ENCODE results near the gene OSBPL1A. TPM values are rescaled to one million over a fixed set of nuclear protein-coding genes. Genes with fewer than 3 reads are reported as not detected.

The OSBPL1A gene
- total RNA-seq, 2 donors from 2014 or later = 29.7 to 36.9 TPM

GRCh38 chr18:24114924-24115549 lies 282.6 kb downstream of the OSBPL1A start:
- Histone ChIP-seq H3K4me3 (ENCODE audit: low read length) (no peak overlapping the region), H3K4me1 (ENCODE audit: control insufficient read depth, insufficient read depth, low read length) (peaks cover 5% of the 10 kb centered on the region), H3K27me3 (ENCODE audit: control insufficient read depth, insufficient read depth, low read length, poor library complexity, severe bottlenecking) (peaks cover 24% of the 10 kb centered on the region), H3K9me3 (ENCODE audit: control insufficient read depth, low read length) (no peaks in the 10 kb centered on the region), H3K27ac (ENCODE audit: low read depth, low read length) (no peak overlapping the region), H3K36me3 (ENCODE audit: control insufficient read depth, insufficient read depth, low read length) (no peaks in the 10 kb centered on the region), H3K9ac (ENCODE audit: extremely low read depth, low read length, poor library complexity, severe bottlenecking) (no peak overlapping the region)
- no peak for TF ChIP-seq CTCF (conservative IDR thresholded peaks at IDR 0.05)
- Mint-ChIP-seq H3K27me3 (ENCODE audit: insufficient read depth) (peaks cover 2% of the 10 kb centered on the region), H3K4me1 (peaks cover 14% of the 10 kb centered on the region), H3K4me3 (no peak overlapping the region), H3K36me3 (ENCODE audit: low read depth) (peaks cover 10% of the 10 kb centered on the region), H3K9me3 (no peaks in the 10 kb centered on the region), H3K27ac (no peak overlapping the region)
- WGBS, 2 experiments (ENCODE audit: insufficient coverage in 1 of 2, insufficient read length in 1 of 2) = 92% methylated on average over 2 to 4 of the region's 4 CpGs
- DNase-seq = no peak

GRCh38 chr18:24112874-24113615 lies 284.6 kb downstream of the OSBPL1A start:
- 75 to 83% methylated on average over 8 to 15 of the region's 15 CpGs for WGBS, 2 experiments (ENCODE audit: insufficient coverage in 1 of 2, insufficient read length in 1 of 2)
- no peak for TF ChIP-seq CTCF (conservative IDR thresholded peaks at IDR 0.05)

GRCh38 chr18:24112464-24112863 lies 285.2 kb downstream of the OSBPL1A start:
- Mint-ChIP-seq H3K9me3 (no peaks in the 10 kb centered on the region), H3K36me3 (ENCODE audit: low read depth) (peaks cover 6% of the 10 kb centered on the region), H3K4me1 (peaks cover 14% of the 10 kb centered on the region), H3K27me3 (ENCODE audit: insufficient read depth) (peaks cover 2% of the 10 kb centered on the region), H3K27ac (no peak overlapping the region), H3K4me3 (no peak overlapping the region)
- WGBS, 2 experiments (ENCODE audit: insufficient coverage in 1 of 2, insufficient read length in 1 of 2) = 93 to 100% methylated on average over 4 of the region's 4 CpGs
- no peaks in the 10 kb centered on the region for H3K9me3 ChIP-seq (ENCODE audit: control insufficient read depth, low read length)
- DNase-seq = no peak
- TF ChIP-seq CTCF (conservative IDR thresholded peaks at IDR 0.05) = no peak
- no peak overlapping the region for H3K27ac ChIP-seq (ENCODE audit: low read depth, low read length)
- H3K36me3 ChIP-seq (ENCODE audit: control insufficient read depth, insufficient read depth, low read length) = no peaks in the 10 kb centered on the region
- no peak overlapping the region for H3K4me3 ChIP-seq (ENCODE audit: low read length)
- peaks cover 5% of the 10 kb centered on the region for H3K4me1 ChIP-seq (ENCODE audit: control insufficient read depth, insufficient read depth, low read length)
- H3K27me3 ChIP-seq (ENCODE audit: control insufficient read depth, insufficient read depth, low read length, poor library complexity, severe bottlenecking) = peaks cover 24% of the 10 kb centered on the region
- no peak overlapping the region for H3K9ac ChIP-seq (ENCODE audit: extremely low read depth, low read length, poor library complexity, severe bottlenecking)

More at GRCh38 chr18:24112874-24113615, 284.6 kb downstream of the OSBPL1A start:
- Histone ChIP-seq H3K4me1 (ENCODE audit: control insufficient read depth, insufficient read depth, low read length) (peaks cover 5% of the 10 kb centered on the region), H3K9me3 (ENCODE audit: control insufficient read depth, low read length) (no peaks in the 10 kb centered on the region), H3K36me3 (ENCODE audit: control insufficient read depth, insufficient read depth, low read length) (no peaks in the 10 kb centered on the region), H3K27me3 (ENCODE audit: control insufficient read depth, insufficient read depth, low read length, poor library complexity, severe bottlenecking) (peaks cover 24% of the 10 kb centered on the region), H3K27ac (ENCODE audit: low read depth, low read length) (no peak overlapping the region), H3K9ac (ENCODE audit: extremely low read depth, low read length, poor library complexity, severe bottlenecking) (no peak overlapping the region), H3K4me3 (ENCODE audit: low read length) (no peak overlapping the region)
- no peak overlapping the region for H3K4me3 Mint-ChIP-seq
- peaks cover 7% of the 10 kb centered on the region for H3K36me3 Mint-ChIP-seq (ENCODE audit: low read depth)
- peaks cover 14% of the 10 kb centered on the region for H3K4me1 Mint-ChIP-seq
- H3K27ac Mint-ChIP-seq = peak overlapping the region; percentile 40
- H3K9me3 Mint-ChIP-seq = no peaks in the 10 kb centered on the region
- DNase-seq = peak; percentile 70
- peaks cover 2% of the 10 kb centered on the region for H3K27me3 Mint-ChIP-seq (ENCODE audit: insufficient read depth)

Small RNAs within 50 kb of the gene (microRNA-seq; reads per million reads assigned to microRNA genes)
- not detected for gene MIR320C2 (ENCODE audit: borderline microRNAs expressed)

Other genes starting within 250 kb of the OSBPL1A start
- gene IMPACT, start 28.8 kb upstream of the OSBPL1A start, total RNA-seq = 10 to 100 TPM; 44.0 to 59.2 TPM
- under 1 TPM in 1 of 2 donors, not detected in 1; 0.20 TPM for gene HRH4, start 62.8 kb upstream of the OSBPL1A start, total RNA-seq